HL-60 (cell line): ENCODE results near the gene GPR179.

ENCODE experiments used
- DNase-seq, 2 experiments: peaks; one replicate each; pipeline ENCODE4 v3.0.0-alpha.2; 2010 to 2020; ENCODE audit warnings: low read depth in 1 of 2, low spot score in 1 of 2
- H3K27ac ChIP-seq: fragments of 250-450 bp; sonication (Bioruptor Pico); replicated peaks from 2 replicates; pipeline ENCODE4 v1.5.1; 2020; ENCODE audit warnings: mild to moderate bottlenecking, moderate library complexity
- H3K27me3 ChIP-seq: fragments of 250-450 bp; sonication (Bioruptor Pico); 2 replicates; pipeline ENCODE4 v1.5.1; 2021; ENCODE audit warnings: mild to moderate bottlenecking, moderate library complexity; ENCODE audit not compliant: insufficient read depth, poor library complexity, severe bottlenecking
- H3K4me3 ChIP-seq: replicated peaks from 2 replicates; pipeline ENCODE4 v1.5.1; 2011; ENCODE audit warnings: mild to moderate bottlenecking, control low read depth, low read length; ENCODE audit not compliant: insufficient read depth
- CTCF ChIP-seq: IDR thresholded peaks from one replicate; pipeline ENCODE4 v1.5.1; 2011; ENCODE audit warnings: low read length, control low read depth, inconsistent platforms; ENCODE audit not compliant: insufficient read depth
- GABPA ChIP-seq: IDR thresholded peaks from 2 replicates; pipeline ENCODE4 v1.6.1; 2012; ENCODE audit warnings: low read depth
- POLR2AphosphoS5 ChIP-seq: IDR thresholded peaks from 2 replicates; pipeline ENCODE4 v1.6.1; 2012; ENCODE audit warnings: low read depth
- REST ChIP-seq: IDR thresholded peaks from 2 replicates; pipeline ENCODE4 v1.6.1; 2012; ENCODE audit warnings: low read depth; ENCODE audit not compliant: insufficient replicate concordance
- SPI1 ChIP-seq: IDR thresholded peaks from 2 replicates; pipeline ENCODE4 v1.6.1; 2012; ENCODE audit warnings: low read depth, mild to moderate bottlenecking, borderline replicate concordance
- long read RNA-seq: library from polyadenylated mRNA; unstranded; transcript quantifications from one replicate; pipeline ENCODE4 v2.0.0, GENCODE V29; 2020

GPR179 gene
- long read RNA-seq, result 0 reads

GRCh38 chr17:38343608-38344419, at the start of gene GPR179:
TSS of gene GPR179 (minus strand) at chr17:38343956. CDS start at chr17:38343789, 167 bp downstream.
- Histone ChIP-seq H3K4me3 (no peak within 1 kb of the TSS), H3K27ac (no peak within 1 kb of the TSS), H3K27me3 (no peaks in the 10 kb centered on the region)
- TF ChIP-seq GABPA, result no peak
- TF ChIP-seq SPI1, result no peak
- TF ChIP-seq REST, result no peak
- TF ChIP-seq CTCF, result no peak
- no peak for TF ChIP-seq POLR2AphosphoS5
- no peak for DNase-seq

GRCh38 chr17:38379448-38379847, 35.7 kb upstream of the GPR179 start:
- TF ChIP-seq CTCF, result no peak
- TF ChIP-seq SPI1, result no peak
- TF ChIP-seq POLR2AphosphoS5, result no peak
- TF ChIP-seq GABPA, result no peak
- TF ChIP-seq REST, result no peak
- no peak for DNase-seq
- Histone ChIP-seq H3K27ac (no peak overlapping the region), H3K4me3 (no peak overlapping the region), H3K27me3 (no peaks in the 10 kb centered on the region)

- no peak for DNase-seq
- no peak overlapping the region for H3K4me3 ChIP-seq
- TF ChIP-seq POLR2AphosphoS5, result no peak
- TF ChIP-seq REST, result no peak
- TF ChIP-seq GABPA, result no peak
- no peak for TF ChIP-seq SPI1
- TF ChIP-seq CTCF, result no peak
- H3K27me3 ChIP-seq, result no peaks in the 10 kb centered on the region
- H3K27ac ChIP-seq, result no peak overlapping the region
These were observed 25.5 kb upstream of the GPR179 start for GRCh38 chr17:38369124-38369886.
